Left ventricle myocardium inferior (tissue), 1 donor: ENCODE results near the gene APOBEC3B. TPM values are rescaled to one million over a fixed set of nuclear protein-coding genes. Genes with fewer than 3 reads are reported as not detected.

Source experiments
- DNase-seq: peaks from one replicate; pipeline ENCODE4 v3.0.0-alpha.2; 2020
- H3K27ac ChIP-seq: fragments of 200-600 bp; replicated peaks from 2 replicates; pipeline ENCODE4 v1.8.0; 2021
- H3K27me3 ChIP-seq: fragments of 200-600 bp; 2 replicates; pipeline ENCODE4 v1.8.0; 2021; ENCODE audit warnings: low read depth
- H3K36me3 ChIP-seq: fragments of 200-600 bp; 2 replicates; pipeline ENCODE4 v1.8.0; 2021
- H3K4me1 ChIP-seq: fragments of 200-600 bp; 2 replicates; pipeline ENCODE4 v1.8.0; 2021
- H3K4me3 ChIP-seq: fragments of 200-600 bp; 2 replicates; pipeline ENCODE4 v1.8.0; 2021; ENCODE audit warnings: mild to moderate bottlenecking, moderate library complexity
- H3K9me3 ChIP-seq: fragments of 200-600 bp; replicated peaks from 2 replicates; pipeline ENCODE4 v1.8.0; 2021
- intact Hi-C: fragments of 100-400 bp; cut with micrococcal nuclease; formaldehyde crosslinking; loops from one replicate; pipeline ENCODE4 v1.11.0; 2022
- total RNA-seq: library from RNA; stranded (reverse); fragmentation: NEBNext Ultra II Directional; extraction: Animal tissue kit (Norgen Biotek cat#: 25700); gene quantifications from one replicate; pipeline ENCODE4 v1.2.1, GENCODE V29; 2021
- TF ChIP-seq, protein P1 (sequence below): fragments of 200-600 bp; IDR thresholded peaks from 2 replicates; pipeline ENCODE4 v1.8.0; 2021; ENCODE audit warnings: antibody characterized with exemption, mild to moderate bottlenecking, borderline replicate concordance
- donor health status: DM: no; HTN: yes; CAD: no; lungs with severe emphysema.

APOBEC3B gene
- total RNA-seq, 1 donor from 2014 or later: 0.52 TPM

DNA sequence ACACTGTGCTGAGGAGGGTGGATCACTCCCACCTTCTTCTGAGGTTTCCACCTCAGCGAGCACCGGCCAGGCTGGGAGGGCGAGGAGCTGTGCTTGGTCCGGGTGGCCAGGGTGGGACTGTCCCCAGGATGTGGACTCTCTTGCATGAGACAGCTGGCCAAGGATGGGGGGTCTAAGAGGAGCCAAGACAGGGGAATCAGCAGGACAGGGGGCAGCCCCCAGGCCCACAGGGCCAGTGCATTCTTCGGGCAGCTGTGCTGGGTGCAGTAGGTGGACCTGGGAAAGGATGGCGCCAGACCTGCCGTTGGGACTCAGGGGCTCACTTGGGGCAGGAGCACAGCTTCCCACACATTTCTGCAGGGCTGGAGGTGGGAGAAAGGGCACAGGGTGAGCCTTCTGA, 15.2 kb upstream of the APOBEC3B start:
- Histone ChIP-seq H3K9me3 (no peaks in the 10 kb centered on the region), H3K4me1 (no peaks in the 10 kb centered on the region), H3K27ac (no peak overlapping the region), H3K36me3 (no peaks in the 10 kb centered on the region), H3K4me3 (no peak overlapping the region), H3K27me3 (no peaks in the 10 kb centered on the region)
- TF ChIP-seq, protein P1, sequence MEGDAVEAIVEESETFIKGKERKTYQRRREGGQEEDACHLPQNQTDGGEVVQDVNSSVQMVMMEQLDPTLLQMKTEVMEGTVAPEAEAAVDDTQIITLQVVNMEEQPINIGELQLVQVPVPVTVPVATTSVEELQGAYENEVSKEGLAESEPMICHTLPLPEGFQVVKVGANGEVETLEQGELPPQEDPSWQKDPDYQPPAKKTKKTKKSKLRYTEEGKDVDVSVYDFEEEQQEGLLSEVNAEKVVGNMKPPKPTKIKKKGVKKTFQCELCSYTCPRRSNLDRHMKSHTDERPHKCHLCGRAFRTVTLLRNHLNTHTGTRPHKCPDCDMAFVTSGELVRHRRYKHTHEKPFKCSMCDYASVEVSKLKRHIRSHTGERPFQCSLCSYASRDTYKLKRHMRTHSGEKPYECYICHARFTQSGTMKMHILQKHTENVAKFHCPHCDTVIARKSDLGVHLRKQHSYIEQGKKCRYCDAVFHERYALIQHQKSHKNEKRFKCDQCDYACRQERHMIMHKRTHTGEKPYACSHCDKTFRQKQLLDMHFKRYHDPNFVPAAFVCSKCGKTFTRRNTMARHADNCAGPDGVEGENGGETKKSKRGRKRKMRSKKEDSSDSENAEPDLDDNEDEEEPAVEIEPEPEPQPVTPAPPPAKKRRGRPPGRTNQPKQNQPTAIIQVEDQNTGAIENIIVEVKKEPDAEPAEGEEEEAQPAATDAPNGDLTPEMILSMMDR: no peak
- DNase-seq: no peak
- intact Hi-C loops: no loop called here

DNA sequence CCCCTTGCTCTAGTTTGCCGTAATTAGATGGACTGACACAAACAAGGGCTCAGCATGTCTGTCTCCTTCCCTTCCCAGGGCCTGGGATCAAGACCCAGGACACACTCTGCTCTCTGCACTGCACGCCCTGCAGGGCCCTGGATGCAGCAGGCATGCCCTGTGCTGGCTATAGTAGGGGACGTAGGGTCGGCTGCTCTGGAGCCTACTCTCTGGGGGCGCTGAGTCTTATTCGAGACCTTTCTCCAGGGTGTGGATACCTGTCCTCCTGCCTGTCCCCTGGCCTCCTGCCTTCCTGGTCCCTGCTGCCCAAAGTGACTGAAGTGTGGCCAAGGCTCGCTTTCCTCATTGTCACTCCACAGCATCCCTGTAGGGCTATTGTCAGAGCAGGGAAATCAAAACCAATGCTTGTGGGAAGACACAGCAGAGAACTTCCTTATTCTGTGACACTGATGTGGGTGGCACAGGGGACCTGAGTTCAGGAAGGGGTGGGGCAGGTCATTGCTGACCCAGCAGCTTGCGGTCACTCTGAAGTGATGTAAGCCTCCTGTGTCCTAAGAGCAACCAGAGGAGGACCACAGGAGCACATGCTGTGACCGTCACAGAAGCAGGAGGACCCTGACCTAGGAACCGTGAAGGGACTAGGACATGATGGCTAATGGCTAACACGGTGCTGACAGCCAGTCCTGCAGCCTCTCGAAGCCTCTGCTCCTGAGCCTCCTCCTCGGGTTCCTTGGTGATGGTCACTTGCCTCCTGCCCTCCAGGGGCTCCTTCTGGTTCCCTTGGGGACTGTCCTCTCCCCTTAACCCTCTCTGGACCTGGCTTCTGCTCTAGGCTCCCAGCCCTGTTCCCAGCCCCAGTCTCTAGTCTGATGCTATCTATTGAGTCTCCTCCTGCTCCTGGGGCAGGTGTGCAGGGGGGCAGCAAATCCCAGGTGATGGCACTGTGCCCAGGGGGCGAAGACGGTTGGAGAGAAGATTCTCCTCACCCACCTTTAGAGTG, 14.4 kb upstream of the APOBEC3B start:
- H3K4me1 ChIP-seq: no peaks in the 10 kb centered on the region
- H3K27me3 ChIP-seq: no peaks in the 10 kb centered on the region
- no peak for DNase-seq
- TF ChIP-seq, protein P1: no peak
- intact Hi-C loops: no loop called here
- H3K36me3 ChIP-seq: no peaks in the 10 kb centered on the region
- H3K27ac ChIP-seq: no peak overlapping the region
- no peak overlapping the region for H3K4me3 ChIP-seq
- H3K9me3 ChIP-seq: no peaks in the 10 kb centered on the region

DNA sequence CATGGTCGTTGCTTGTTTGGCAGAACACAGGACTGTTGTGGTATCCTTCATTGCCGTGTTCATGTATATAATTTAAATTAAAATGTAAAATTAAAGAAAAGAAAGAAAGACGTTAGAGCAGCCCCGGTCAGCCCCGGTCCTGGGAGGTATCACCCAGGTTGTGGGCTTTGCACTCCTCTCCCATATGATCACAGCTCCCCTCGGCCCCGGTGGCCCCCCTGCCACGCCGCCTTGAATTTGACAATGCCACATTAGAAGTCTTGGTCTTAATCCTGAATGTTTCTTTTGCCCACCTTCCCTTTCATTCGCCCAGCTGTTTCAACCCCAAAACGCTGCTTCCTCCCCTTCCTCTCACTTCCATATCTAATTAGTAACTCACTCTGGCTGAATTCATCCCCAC, 13.3 kb upstream of the APOBEC3B start:
- intact Hi-C loops: no loop called here
- no peak overlapping the region for H3K27ac ChIP-seq
- no peak overlapping the region for H3K4me3 ChIP-seq
- H3K9me3 ChIP-seq: no peaks in the 10 kb centered on the region
- no peaks in the 10 kb centered on the region for H3K27me3 ChIP-seq
- H3K4me1 ChIP-seq: no peaks in the 10 kb centered on the region
- no peaks in the 10 kb centered on the region for H3K36me3 ChIP-seq
- TF ChIP-seq, protein P1: no peak
- DNase-seq: no peak

DNA sequence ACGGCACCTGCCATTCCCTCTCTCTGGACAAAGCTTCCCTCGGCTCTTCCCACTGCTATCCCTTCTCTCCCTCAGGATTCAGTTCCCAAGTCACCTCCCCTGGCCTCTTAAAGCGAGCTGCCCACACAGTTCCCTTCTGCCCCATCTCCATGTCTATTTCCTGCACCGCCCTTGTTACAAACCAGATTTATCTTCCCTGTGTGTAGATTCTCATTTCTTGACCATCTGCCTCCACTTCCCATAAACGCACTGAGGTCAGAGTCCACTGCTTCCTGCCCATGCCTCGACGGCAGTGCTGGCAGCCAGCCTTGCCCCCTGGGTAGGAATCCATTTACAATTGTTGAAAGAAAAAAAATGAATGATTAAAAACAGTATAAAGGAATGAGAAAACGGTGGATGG, 11.6 kb upstream of the APOBEC3B start:
- no peak overlapping the region for H3K27ac ChIP-seq
- intact Hi-C loops: no loop called here
- TF ChIP-seq, protein P1: no peak

DNA sequence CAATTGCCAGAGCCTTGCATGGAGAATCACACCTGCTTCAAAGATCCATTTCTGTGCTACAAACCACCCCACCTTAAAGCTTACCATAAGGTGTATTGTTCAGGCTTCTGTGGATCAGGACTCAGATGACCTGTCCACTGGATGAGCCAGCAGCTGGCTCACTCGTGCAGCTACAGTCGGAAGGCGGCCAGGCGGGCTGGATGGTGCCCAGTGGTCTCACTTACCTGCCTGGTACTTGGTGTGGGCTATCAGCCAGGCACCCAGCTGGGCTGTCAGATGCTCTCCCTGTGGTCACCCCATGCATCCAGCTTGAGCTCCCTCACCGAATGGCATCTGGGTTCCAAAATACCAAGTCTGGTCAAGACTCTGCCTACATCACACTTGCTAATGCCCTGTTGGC, 10.9 kb upstream of the APOBEC3B start:
- H3K9me3 ChIP-seq: no peaks in the 10 kb centered on the region
- no peaks in the 10 kb centered on the region for H3K4me1 ChIP-seq
- TF ChIP-seq, protein P1: no peak
- no peaks in the 10 kb centered on the region for H3K27me3 ChIP-seq
- no peak overlapping the region for H3K27ac ChIP-seq
- no peak overlapping the region for H3K4me3 ChIP-seq
- no peaks in the 10 kb centered on the region for H3K36me3 ChIP-seq
- DNase-seq: no peak
- intact Hi-C loops: no loop called here

More for the DNA sequence above, 11.6 kb upstream of the APOBEC3B start:
- Histone ChIP-seq H3K27me3 (no peaks in the 10 kb centered on the region), H3K9me3 (no peaks in the 10 kb centered on the region), H3K36me3 (no peaks in the 10 kb centered on the region), H3K4me3 (no peak overlapping the region), H3K4me1 (no peaks in the 10 kb centered on the region)
- no peak for DNase-seq
